Endothelial cell of umbilical vein (primary cell): ENCODE results near the gene PSME3IP1. TPM values are rescaled to one million over a fixed set of nuclear protein-coding genes. Genes with fewer than 3 reads are reported as not detected.

Source experiments
- BruUV-seq: library from RNA; stranded (reverse); fragments of 400-500 nt; replicated peaks from 2 replicates; lab custom pipeline; 2021; lab: Mats Ljungman, UMichigan
- CTCF ChIA-PET: fragments of 300-600, 350-600 bp; sonication (Branson Sonifier 250); formaldehyde crosslinking; loops from one replicate; lab custom pipeline; 2021; ENCODE audit warnings: antibody characterized with exemption, inconsistent platforms; lab: Charles Lee
- POLR2A ChIA-PET: fragments of 300-600, 350-600 bp; sonication (Branson Sonifier 250); formaldehyde crosslinking; loops from one replicate; lab custom pipeline; 2021; ENCODE audit warnings: antibody characterized with exemption, inconsistent platforms; lab: Charles Lee
- DNase-seq: peaks from one replicate; pipeline ENCODE4 v3.0.0-alpha.2; 2011; ENCODE audit warnings: low read depth, low spot score
- FAIRE-seq: peaks from 2 replicates; lab custom pipeline; 2011; peaks lifted over from hg19 to GRCh38; lab: Jason Lieb, UNC
- H2AFZ ChIP-seq: 2 replicates; pipeline ENCODE4 v1.6.0; 2012; ENCODE audit warnings: low read depth, low read length, control low read depth, inconsistent platforms
- H3K27ac ChIP-seq: 2 replicates; pipeline ENCODE4 v1.5.1; 2011; ENCODE audit warnings: low read depth, mild to moderate bottlenecking, control low read depth, low read length, moderate library complexity; ENCODE audit not compliant: insufficient read depth
- H3K27me3 ChIP-seq, 2 experiments: 2 replicates each; pipeline versions ENCODE4 v1.6.0 to v1.6.1; 2011; ENCODE audit warnings: low read length in 2 of 2, mixed read lengths in 1 of 2; ENCODE audit not compliant: control insufficient read depth in 2 of 2, insufficient read depth in 2 of 2
- H3K36me3 ChIP-seq, 2 experiments: 2 replicates in 1 of 2; 3 replicates in 1 of 2; pipeline ENCODE4 v1.5.1; 2011; ENCODE audit warnings: low read length in 2 of 2, mild to moderate bottlenecking in 1 of 2, moderate library complexity in 1 of 2; ENCODE audit not compliant: control insufficient read depth in 2 of 2, insufficient read depth in 2 of 2; ENCODE audit errors: extremely low read depth in 1 of 2
- H3K4me1 ChIP-seq: 3 replicates; pipeline ENCODE4 v1.5.1; 2011; ENCODE audit warnings: mild to moderate bottlenecking, low read length; ENCODE audit not compliant: control insufficient read depth, insufficient read depth; ENCODE audit errors: extremely low read depth
- H3K4me2 ChIP-seq: 2 replicates; pipeline ENCODE4 v1.6.1; 2011; ENCODE audit warnings: low read length, control low read depth, mixed read lengths; ENCODE audit not compliant: insufficient read depth
- H3K4me3 ChIP-seq, 3 experiments: fragments of 200-600 bp in 1 of 3; sonication (generic), shearing (Covaris generic) in 1 of 3; replicated peaks in 1 of 3; 2 replicates each; pipeline ENCODE4 v1.5.1; 2011 to 2016; ENCODE audit warnings: control low read depth in 3 of 3, low read length in 3 of 3, mild to moderate bottlenecking in 2 of 3, inconsistent platforms in 1 of 3, low read depth in 1 of 3, moderate library complexity in 1 of 3; ENCODE audit not compliant: insufficient read depth in 1 of 3
- H3K79me2 ChIP-seq: 2 replicates; pipeline ENCODE4 v1.6.0; 2012; ENCODE audit warnings: low read length, inconsistent platforms; ENCODE audit not compliant: control insufficient read depth, insufficient read depth
- H3K9ac ChIP-seq: replicated peaks from 2 replicates; pipeline ENCODE3; 2011; ENCODE audit warnings: low read length, control low read depth; ENCODE audit not compliant: insufficient read depth; ENCODE audit errors: extremely low read depth
- H3K9me1 ChIP-seq: replicated peaks from 3 replicates; pipeline ENCODE4 v1.6.0; 2011; ENCODE audit warnings: mild to moderate bottlenecking, low read length; ENCODE audit not compliant: control insufficient read depth, insufficient read depth; ENCODE audit errors: extremely low read depth
- H3K9me3 ChIP-seq: replicated peaks from 2 replicates; pipeline ENCODE4 v1.5.1; 2012; ENCODE audit warnings: low read length, inconsistent platforms; ENCODE audit not compliant: control insufficient read depth, insufficient read depth
- H4K20me1 ChIP-seq: replicated peaks from 2 replicates; pipeline ENCODE3; 2011; ENCODE audit warnings: mild to moderate bottlenecking, low read length; ENCODE audit not compliant: control insufficient read depth, insufficient read depth; ENCODE audit errors: extremely low read depth
- EZH2 ChIP-seq: IDR thresholded peaks from 2 replicates; pipeline ENCODE4 v1.6.1; 2012; ENCODE audit warnings: borderline replicate concordance, low read depth, mild to moderate bottlenecking, moderate library complexity, low read length, inconsistent platforms; ENCODE audit not compliant: severe bottlenecking
- FOS ChIP-seq: IDR thresholded peaks from 2 replicates; pipeline ENCODE4 v1.6.1; 2011; ENCODE audit warnings: mild to moderate bottlenecking, low read length, moderate library complexity, borderline replicate concordance; ENCODE audit not compliant: insufficient read depth
- GATA2 ChIP-seq: IDR thresholded peaks from 2 replicates; pipeline ENCODE4 v1.7.0; 2011; ENCODE audit warnings: low read depth, mild to moderate bottlenecking, moderate library complexity, mixed read lengths, low read length; ENCODE audit not compliant: insufficient read length, insufficient read depth
- JUN ChIP-seq: IDR thresholded peaks from 2 replicates; pipeline ENCODE4 v1.6.1; 2011; ENCODE audit warnings: borderline replicate concordance, low read depth; ENCODE audit not compliant: insufficient read length, insufficient read depth
- MYC ChIP-seq: IDR thresholded peaks from one replicate; pipeline ENCODE4 v1.6.1; 2011; ENCODE audit warnings: mild to moderate bottlenecking, low read depth, low read length
- POLR2A ChIP-seq: IDR thresholded peaks from 2 replicates; pipeline ENCODE4 v1.6.1; 2012; ENCODE audit warnings: low read depth, mild to moderate bottlenecking, control low read depth, low read length
- POLR2AphosphoS5 ChIP-seq: IDR thresholded peaks from 2 replicates; pipeline ENCODE4 v1.6.1; 2012; ENCODE audit warnings: low read depth, mild to moderate bottlenecking, control low read depth, low read length, moderate library complexity; ENCODE audit not compliant: insufficient read depth
- dilution Hi-C: fragments of 300-500 bp; cut with MboI; formaldehyde crosslinking; loops from one replicate; pipeline ENCODE4 v1.15.0; 2019; ENCODE audit warnings: low sequenced_read_pairs; ENCODE audit not compliant: extremely low pct_ligation_motif_present
- intact Hi-C: fragments of 100-400 bp; cut with micrococcal nuclease; formaldehyde crosslinking; loops from one replicate; pipeline ENCODE4 v1.10.0; 2022
- polyA plus RNA-seq, 4 experiments: library from polyadenylated mRNA; depleted of rRNA in 3 of 4; stranded (reverse) in 3 of 4; unstranded in 1 of 4; fragments of >200 nt; gene quantifications; 2 replicates each; pipeline versions ENCODE4 v1.2.1 to v1.2.3, GENCODE V29; 2011 to 2012; ENCODE audit warnings: missing spikeins in 1 of 4
- total RNA-seq: library from RNA; stranded (reverse); gene quantifications from 2 replicates; pipeline ENCODE4 v1.2.3, GENCODE V29; 2021
- TF ChIP-seq, protein P1 (sequence below), 2 donors: IDR thresholded peaks; 1 replicate in 1 of 2; 2 replicates in 1 of 2; pipeline ENCODE4 v1.5.1; 2011; ENCODE audit warnings: low read length in 2 of 2, mild to moderate bottlenecking in 2 of 2, moderate library complexity in 2 of 2, control low read depth in 1 of 2, inconsistent platforms in 1 of 2, low read depth in 1 of 2; ENCODE audit not compliant: insufficient read depth in 1 of 2; ENCODE audit errors: extremely low read depth in 1 of 2
- TF ChIP-seq, protein P2 (sequence below): IDR thresholded peaks from 2 replicates; pipeline ENCODE4 v1.6.1; 2011; ENCODE audit not compliant: insufficient read depth, insufficient read length

Gene PSME3IP1
- total and polyA plus RNA-seq, 2 donors (not counting 3 experiments of a cell fraction or from before 2014, with no cell fraction given) = 86.2 to 91.8 TPM

DNA sequence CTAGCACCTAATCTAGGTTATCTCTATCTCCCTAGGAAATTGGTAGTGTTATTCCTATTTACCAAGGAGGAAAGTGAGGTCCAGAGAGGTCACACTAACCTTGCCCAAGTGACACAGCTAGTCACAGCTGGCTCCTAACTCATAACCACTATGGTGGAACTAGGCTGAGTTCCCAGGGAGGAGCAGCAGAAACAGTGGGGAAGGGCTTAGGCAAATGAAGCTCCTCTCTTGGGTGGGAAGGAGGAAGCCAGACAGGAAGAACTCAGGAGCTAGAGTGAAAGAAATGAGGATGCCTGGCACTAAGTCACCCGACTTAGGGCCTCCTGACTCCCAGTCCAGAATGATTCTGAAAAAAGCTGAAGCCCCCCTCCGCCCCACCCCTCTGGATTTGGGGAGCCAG is 34.5 kb downstream of the PSME3IP1 start:
- POLR2A ChIA-PET = interaction anchor here (1.5 kb wide), 1 partner anchor 59 kb away, joined by 4 read pairs; the partner anchor contains the start of gene CPNE2

More for the DNA sequence above, 34.5 kb downstream of the PSME3IP1 start:
- intact Hi-C loops = no loop called here
- no peaks in the 10 kb centered on the region for H3K79me2 ChIP-seq
- no peak overlapping the region for H3K27ac ChIP-seq
- H3K4me1 ChIP-seq = peaks cover 31% of the 10 kb centered on the region
- DNase-seq (no peak), FAIRE-seq (no peak)
- TF ChIP-seq, protein P1, sequence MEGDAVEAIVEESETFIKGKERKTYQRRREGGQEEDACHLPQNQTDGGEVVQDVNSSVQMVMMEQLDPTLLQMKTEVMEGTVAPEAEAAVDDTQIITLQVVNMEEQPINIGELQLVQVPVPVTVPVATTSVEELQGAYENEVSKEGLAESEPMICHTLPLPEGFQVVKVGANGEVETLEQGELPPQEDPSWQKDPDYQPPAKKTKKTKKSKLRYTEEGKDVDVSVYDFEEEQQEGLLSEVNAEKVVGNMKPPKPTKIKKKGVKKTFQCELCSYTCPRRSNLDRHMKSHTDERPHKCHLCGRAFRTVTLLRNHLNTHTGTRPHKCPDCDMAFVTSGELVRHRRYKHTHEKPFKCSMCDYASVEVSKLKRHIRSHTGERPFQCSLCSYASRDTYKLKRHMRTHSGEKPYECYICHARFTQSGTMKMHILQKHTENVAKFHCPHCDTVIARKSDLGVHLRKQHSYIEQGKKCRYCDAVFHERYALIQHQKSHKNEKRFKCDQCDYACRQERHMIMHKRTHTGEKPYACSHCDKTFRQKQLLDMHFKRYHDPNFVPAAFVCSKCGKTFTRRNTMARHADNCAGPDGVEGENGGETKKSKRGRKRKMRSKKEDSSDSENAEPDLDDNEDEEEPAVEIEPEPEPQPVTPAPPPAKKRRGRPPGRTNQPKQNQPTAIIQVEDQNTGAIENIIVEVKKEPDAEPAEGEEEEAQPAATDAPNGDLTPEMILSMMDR (IDR thresholded peaks at IDR 0.05; ENCODE audit: extremely low read depth in 1 of 2, insufficient read depth in 1 of 2, low read depth in 1 of 2, low read length in 2 of 2) = no peak
- TF ChIP-seq EZH2 = no peak
- TF ChIP-seq FOS = no peak
- TF ChIP-seq GATA2 = no peak
- no peak for TF ChIP-seq POLR2AphosphoS5
- TF ChIP-seq JUN = no peak
- TF ChIP-seq MYC = no peak
- TF ChIP-seq POLR2A = no peak
- TF ChIP-seq, protein P2, sequence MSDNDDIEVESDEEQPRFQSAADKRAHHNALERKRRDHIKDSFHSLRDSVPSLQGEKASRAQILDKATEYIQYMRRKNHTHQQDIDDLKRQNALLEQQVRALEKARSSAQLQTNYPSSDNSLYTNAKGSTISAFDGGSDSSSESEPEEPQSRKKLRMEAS = no peak
- no peaks in the 10 kb centered on the region for H3K27me3 ChIP-seq
- no peak overlapping the region for H3K4me2 ChIP-seq
- dilution Hi-C loops = no loop called here
- BruUV-seq = no TSS peak
- H3K9me3 ChIP-seq = no peaks in the 10 kb centered on the region
- H3K36me3 ChIP-seq = peaks cover 0 to 20% of the 10 kb centered on the region in 2 experiments
- no peak overlapping the region for H2AFZ ChIP-seq
- CTCF ChIA-PET = interaction anchor here (1.1 to 6.4 kb wide), 4 partner anchors 10 to 188 kb away, joined by 3 to 57 read pairs (median 4); partner anchors contain the start of gene CPNE2
- H3K9ac ChIP-seq = no peak overlapping the region
- H3K9me1 ChIP-seq = no peaks in the 10 kb centered on the region
- no peaks in the 10 kb centered on the region for H4K20me1 ChIP-seq
- H3K4me3 ChIP-seq = no peak overlapping the region
